PFSK-1 (cell line): ENCODE data around the gene SGIP1.

Experiments used
- FOXP2 ChIP-seq: optimal IDR thresholded peaks from 2 replicates; pipeline ENCODE3; 2011; ENCODE audit warnings: borderline replicate concordance, control low read depth, inconsistent platforms; ENCODE audit not compliant: insufficient read depth; ENCODE audit errors: extremely low read length, extremely low read depth
- POLR2AphosphoS5 ChIP-seq: IDR thresholded peaks from 2 replicates; pipeline ENCODE4 v1.6.1; 2012; ENCODE audit warnings: low read depth, mild to moderate bottlenecking, control low read depth, low read length, moderate library complexity
- REST ChIP-seq, 2 experiments: IDR thresholded peaks; 2 replicates each; pipeline versions ENCODE4 v1.6.1 to v1.8.0; 2011 to 2012; ENCODE audit warnings: low read depth in 2 of 2, low read length in 2 of 2, control low read depth in 1 of 2, inconsistent platforms in 1 of 2, mild to moderate bottlenecking in 1 of 2, moderate library complexity in 1 of 2; ENCODE audit not compliant: insufficient read depth in 1 of 2
- SIN3A ChIP-seq: IDR thresholded peaks from 2 replicates; pipeline ENCODE4 v1.6.1; 2012; ENCODE audit warnings: mild to moderate bottlenecking, low read length, moderate library complexity, borderline replicate concordance; ENCODE audit not compliant: insufficient read depth
- TAF1 ChIP-seq: IDR thresholded peaks from 2 replicates; pipeline ENCODE4 v1.6.1; 2012; ENCODE audit warnings: low read length, control low read depth, borderline replicate concordance; ENCODE audit not compliant: insufficient read depth

DNA sequence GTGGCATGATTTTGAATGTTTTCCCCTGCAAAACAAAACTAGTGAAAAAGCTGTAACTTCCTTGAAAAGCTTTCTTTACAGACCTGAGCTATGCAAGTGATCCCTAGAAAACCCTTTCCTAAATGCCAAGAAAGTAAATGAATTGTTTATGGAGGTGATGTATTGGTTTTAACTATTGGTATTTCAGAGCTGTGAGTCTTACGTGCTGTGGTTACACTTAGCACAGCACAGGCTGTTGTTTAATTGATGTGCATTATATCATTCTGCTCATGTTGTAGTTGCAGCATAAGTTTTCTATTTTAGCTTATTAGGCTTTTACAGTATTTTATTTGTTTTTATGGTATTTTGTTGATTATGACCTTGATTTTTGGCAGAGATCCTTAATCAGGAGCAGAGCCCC is 144.2 kb downstream of the SGIP1 start:
- TF ChIP-seq POLR2AphosphoS5: no peak
- TF ChIP-seq TAF1: no peak
- no peak for TF ChIP-seq REST (IDR thresholded peaks at IDR 0.05; ENCODE audit: insufficient read depth in 1 of 2, low read depth in 2 of 2, low read length in 2 of 2)
- TF ChIP-seq SIN3A: no peak
- TF ChIP-seq FOXP2: no peak
